Left ventricle myocardium inferior (tissue), 1 donor: ENCODE measurements around the gene UBTD2. TPM values are rescaled to one million over a fixed set of nuclear protein-coding genes. Genes with fewer than 3 reads are reported as not detected.
A peak's percentile ranks its signal among the peaks of the same experiment; 100 is the strongest.

ENCODE experiments used
- DNase-seq: peaks from one replicate; pipeline ENCODE4 v3.0.0-alpha.2; 2020
- H3K27ac ChIP-seq: fragments of 200-600 bp; replicated peaks from 2 replicates; pipeline ENCODE4 v1.8.0; 2021
- H3K27me3 ChIP-seq: fragments of 200-600 bp; 2 replicates; pipeline ENCODE4 v1.8.0; 2021; ENCODE audit warnings: low read depth
- H3K36me3 ChIP-seq: fragments of 200-600 bp; 2 replicates; pipeline ENCODE4 v1.8.0; 2021
- H3K4me1 ChIP-seq: fragments of 200-600 bp; 2 replicates; pipeline ENCODE4 v1.8.0; 2021
- H3K4me3 ChIP-seq: fragments of 200-600 bp; 2 replicates; pipeline ENCODE4 v1.8.0; 2021; ENCODE audit warnings: mild to moderate bottlenecking, moderate library complexity
- H3K9me3 ChIP-seq: fragments of 200-600 bp; replicated peaks from 2 replicates; pipeline ENCODE4 v1.8.0; 2021
- intact Hi-C: fragments of 100-400 bp; cut with micrococcal nuclease; formaldehyde crosslinking; loops from one replicate; pipeline ENCODE4 v1.11.0; 2022
- total RNA-seq: library from RNA; stranded (reverse); fragmentation: NEBNext Ultra II Directional; extraction: Animal tissue kit (Norgen Biotek cat#: 25700); gene quantifications from one replicate; pipeline ENCODE4 v1.2.1, GENCODE V29; 2021
- TF ChIP-seq, protein P1 (sequence below): fragments of 200-600 bp; IDR thresholded peaks from 2 replicates; pipeline ENCODE4 v1.8.0; 2021; ENCODE audit warnings: antibody characterized with exemption, mild to moderate bottlenecking, borderline replicate concordance
- donor health status: DM: no; HTN: yes; CAD: no; lungs with severe emphysema.

The UBTD2 gene
- total RNA-seq, 1 donor from 2014 or later = 7.6 TPM

DNA sequence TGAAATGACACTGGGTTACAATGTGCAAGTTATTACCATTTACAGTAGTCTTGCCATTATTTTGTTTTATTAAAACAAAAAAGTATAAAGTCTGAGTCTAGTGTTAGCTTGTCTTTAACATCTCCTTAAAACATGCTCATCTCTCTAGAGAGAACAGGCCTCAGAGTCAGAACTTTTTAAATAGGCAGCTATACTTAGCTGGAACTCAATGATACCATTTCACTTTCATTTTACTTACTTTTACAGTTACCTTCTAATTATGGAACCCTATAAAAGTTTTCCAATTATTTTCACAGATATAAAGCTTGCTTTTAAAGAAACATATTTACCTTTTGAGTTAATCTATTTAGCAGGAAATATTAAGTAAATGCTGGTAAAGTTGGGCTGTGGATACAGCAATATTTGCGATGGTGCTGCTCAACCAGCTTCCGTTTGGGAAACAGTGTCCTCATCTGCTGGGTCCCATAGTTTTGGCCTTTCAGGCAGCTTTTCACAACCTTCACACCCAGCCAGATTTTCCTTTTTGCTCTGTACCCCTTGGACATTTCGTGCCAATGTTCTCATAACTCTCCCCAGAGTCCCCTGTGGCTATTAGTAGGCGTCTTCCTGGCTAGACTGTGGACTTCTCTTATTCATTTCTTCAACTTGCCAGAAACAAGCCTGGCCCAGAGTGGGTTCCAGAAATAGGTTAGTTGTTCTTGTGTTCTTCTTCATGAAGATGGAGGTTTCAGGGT lies 36.3 kb upstream of the UBTD2 start:
- TF ChIP-seq, protein P1, sequence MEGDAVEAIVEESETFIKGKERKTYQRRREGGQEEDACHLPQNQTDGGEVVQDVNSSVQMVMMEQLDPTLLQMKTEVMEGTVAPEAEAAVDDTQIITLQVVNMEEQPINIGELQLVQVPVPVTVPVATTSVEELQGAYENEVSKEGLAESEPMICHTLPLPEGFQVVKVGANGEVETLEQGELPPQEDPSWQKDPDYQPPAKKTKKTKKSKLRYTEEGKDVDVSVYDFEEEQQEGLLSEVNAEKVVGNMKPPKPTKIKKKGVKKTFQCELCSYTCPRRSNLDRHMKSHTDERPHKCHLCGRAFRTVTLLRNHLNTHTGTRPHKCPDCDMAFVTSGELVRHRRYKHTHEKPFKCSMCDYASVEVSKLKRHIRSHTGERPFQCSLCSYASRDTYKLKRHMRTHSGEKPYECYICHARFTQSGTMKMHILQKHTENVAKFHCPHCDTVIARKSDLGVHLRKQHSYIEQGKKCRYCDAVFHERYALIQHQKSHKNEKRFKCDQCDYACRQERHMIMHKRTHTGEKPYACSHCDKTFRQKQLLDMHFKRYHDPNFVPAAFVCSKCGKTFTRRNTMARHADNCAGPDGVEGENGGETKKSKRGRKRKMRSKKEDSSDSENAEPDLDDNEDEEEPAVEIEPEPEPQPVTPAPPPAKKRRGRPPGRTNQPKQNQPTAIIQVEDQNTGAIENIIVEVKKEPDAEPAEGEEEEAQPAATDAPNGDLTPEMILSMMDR = no peak
- DNase-seq = no peak
- Histone ChIP-seq H3K4me1 (no peaks in the 10 kb centered on the region), H3K27me3 (no peaks in the 10 kb centered on the region), H3K27ac (peak overlapping the region; percentile 29), H3K9me3 (no peaks in the 10 kb centered on the region), H3K4me3 (no peak overlapping the region), H3K36me3 (no peaks in the 10 kb centered on the region)
- intact Hi-C loops = no loop called here

- Histone ChIP-seq H3K4me1 (no peaks in the 10 kb centered on the region), H3K27ac (no peak overlapping the region), H3K36me3 (no peaks in the 10 kb centered on the region), H3K4me3 (no peak overlapping the region), H3K9me3 (no peaks in the 10 kb centered on the region), H3K27me3 (no peaks in the 10 kb centered on the region)
- intact Hi-C loops = no loop called here
- no peak for DNase-seq
- TF ChIP-seq, protein P1 = no peak
Observed at GRCh38 chr5:172315587-172316493, 32.3 kb upstream of the UBTD2 start.

DNA sequence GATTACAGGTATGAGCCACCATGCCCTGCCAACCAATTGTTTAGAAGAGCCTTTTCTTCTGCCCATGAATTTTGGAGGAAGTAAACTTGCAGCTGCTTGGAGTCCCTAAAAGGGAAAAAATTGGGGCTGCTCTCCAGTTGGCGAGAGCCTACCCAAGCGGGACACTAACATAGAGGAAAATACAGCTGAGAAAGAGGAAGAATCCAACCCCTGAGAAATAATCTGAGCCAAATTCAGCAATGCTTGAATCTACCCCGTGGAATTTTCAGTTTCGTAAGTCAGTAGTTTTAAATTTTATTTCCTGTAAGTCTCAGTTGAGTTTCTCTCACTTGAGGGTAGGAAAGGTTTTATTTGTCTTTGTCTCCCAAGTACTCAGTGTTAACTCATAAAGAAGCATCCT lies 30.4 kb upstream of the UBTD2 start:
- H3K4me3 ChIP-seq = no peak overlapping the region
- H3K4me1 ChIP-seq = no peaks in the 10 kb centered on the region
- no peaks in the 10 kb centered on the region for H3K9me3 ChIP-seq
- H3K36me3 ChIP-seq = no peaks in the 10 kb centered on the region
- H3K27me3 ChIP-seq = no peaks in the 10 kb centered on the region
- H3K27ac ChIP-seq = no peak overlapping the region
- TF ChIP-seq, protein P1 = no peak
- no peak for DNase-seq
- intact Hi-C loops = no loop called here

GRCh38 chr5:172312286-172312685 lies 28.7 kb upstream of the UBTD2 start:
- Histone ChIP-seq H3K27ac (no peak overlapping the region), H3K4me1 (no peaks in the 10 kb centered on the region), H3K9me3 (no peaks in the 10 kb centered on the region), H3K4me3 (no peak overlapping the region), H3K36me3 (no peaks in the 10 kb centered on the region), H3K27me3 (no peaks in the 10 kb centered on the region)
- TF ChIP-seq, protein P1 = no peak
- DNase-seq = no peak
- intact Hi-C loops = no loop called here

DNA sequence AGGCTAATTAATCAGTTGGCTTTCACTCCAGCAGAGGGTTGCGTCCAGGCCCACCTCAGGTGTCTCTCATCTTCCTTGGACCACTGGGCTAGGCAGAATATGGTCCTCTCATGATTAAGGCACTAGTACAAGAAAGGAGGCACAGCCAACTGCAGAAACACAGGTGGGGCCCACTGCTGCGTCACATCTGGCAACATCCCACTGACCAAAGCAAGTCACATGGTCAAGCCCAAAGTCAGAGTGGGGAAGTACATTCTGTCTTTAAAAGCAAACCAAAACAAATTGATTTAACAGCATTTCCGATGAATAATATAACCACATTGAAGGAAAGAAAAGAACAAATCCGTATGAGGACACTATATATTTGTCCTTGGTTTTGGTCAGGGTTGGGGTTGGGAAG lies 28.0 kb upstream of the UBTD2 start:
- no peaks in the 10 kb centered on the region for H3K9me3 ChIP-seq
- no peak for DNase-seq
- no peak overlapping the region for H3K27ac ChIP-seq
- intact Hi-C loops = no loop called here
- TF ChIP-seq, protein P1 = no peak
- H3K27me3 ChIP-seq = no peaks in the 10 kb centered on the region
- no peak overlapping the region for H3K4me3 ChIP-seq
- H3K36me3 ChIP-seq = no peaks in the 10 kb centered on the region
- H3K4me1 ChIP-seq = no peaks in the 10 kb centered on the region
